HL-60 (cell line): Measurements from ENCODE around the gene CMIP.

Source experiments
- DNase-seq, 2 experiments: peaks; one replicate each; pipeline ENCODE4 v3.0.0-alpha.2; 2010 to 2020; ENCODE audit warnings: low read depth in 1 of 2, low spot score in 1 of 2
- H3K27ac ChIP-seq: fragments of 250-450 bp; sonication (Bioruptor Pico); replicated peaks from 2 replicates; pipeline ENCODE4 v1.5.1; 2020; ENCODE audit warnings: mild to moderate bottlenecking, moderate library complexity
- H3K27me3 ChIP-seq: fragments of 250-450 bp; sonication (Bioruptor Pico); 2 replicates; pipeline ENCODE4 v1.5.1; 2021; ENCODE audit warnings: mild to moderate bottlenecking, moderate library complexity; ENCODE audit not compliant: insufficient read depth, poor library complexity, severe bottlenecking
- H3K4me3 ChIP-seq: replicated peaks from 2 replicates; pipeline ENCODE4 v1.5.1; 2011; ENCODE audit warnings: mild to moderate bottlenecking, control low read depth, low read length; ENCODE audit not compliant: insufficient read depth
- GABPA ChIP-seq: IDR thresholded peaks from 2 replicates; pipeline ENCODE4 v1.6.1; 2012; ENCODE audit warnings: low read depth
- POLR2AphosphoS5 ChIP-seq: IDR thresholded peaks from 2 replicates; pipeline ENCODE4 v1.6.1; 2012; ENCODE audit warnings: low read depth
- SPI1 ChIP-seq: IDR thresholded peaks from 2 replicates; pipeline ENCODE4 v1.6.1; 2012; ENCODE audit warnings: low read depth, mild to moderate bottlenecking, borderline replicate concordance
- TF ChIP-seq, protein P1 (sequence below): IDR thresholded peaks from 2 replicates; pipeline ENCODE4 v1.6.1; 2012; ENCODE audit warnings: low read depth; ENCODE audit not compliant: insufficient replicate concordance
- TF ChIP-seq, protein P2 (sequence below): IDR thresholded peaks from one replicate; pipeline ENCODE4 v1.5.1; 2011; ENCODE audit warnings: low read length, control low read depth, inconsistent platforms; ENCODE audit not compliant: insufficient read depth

Gene CMIP

DNA sequence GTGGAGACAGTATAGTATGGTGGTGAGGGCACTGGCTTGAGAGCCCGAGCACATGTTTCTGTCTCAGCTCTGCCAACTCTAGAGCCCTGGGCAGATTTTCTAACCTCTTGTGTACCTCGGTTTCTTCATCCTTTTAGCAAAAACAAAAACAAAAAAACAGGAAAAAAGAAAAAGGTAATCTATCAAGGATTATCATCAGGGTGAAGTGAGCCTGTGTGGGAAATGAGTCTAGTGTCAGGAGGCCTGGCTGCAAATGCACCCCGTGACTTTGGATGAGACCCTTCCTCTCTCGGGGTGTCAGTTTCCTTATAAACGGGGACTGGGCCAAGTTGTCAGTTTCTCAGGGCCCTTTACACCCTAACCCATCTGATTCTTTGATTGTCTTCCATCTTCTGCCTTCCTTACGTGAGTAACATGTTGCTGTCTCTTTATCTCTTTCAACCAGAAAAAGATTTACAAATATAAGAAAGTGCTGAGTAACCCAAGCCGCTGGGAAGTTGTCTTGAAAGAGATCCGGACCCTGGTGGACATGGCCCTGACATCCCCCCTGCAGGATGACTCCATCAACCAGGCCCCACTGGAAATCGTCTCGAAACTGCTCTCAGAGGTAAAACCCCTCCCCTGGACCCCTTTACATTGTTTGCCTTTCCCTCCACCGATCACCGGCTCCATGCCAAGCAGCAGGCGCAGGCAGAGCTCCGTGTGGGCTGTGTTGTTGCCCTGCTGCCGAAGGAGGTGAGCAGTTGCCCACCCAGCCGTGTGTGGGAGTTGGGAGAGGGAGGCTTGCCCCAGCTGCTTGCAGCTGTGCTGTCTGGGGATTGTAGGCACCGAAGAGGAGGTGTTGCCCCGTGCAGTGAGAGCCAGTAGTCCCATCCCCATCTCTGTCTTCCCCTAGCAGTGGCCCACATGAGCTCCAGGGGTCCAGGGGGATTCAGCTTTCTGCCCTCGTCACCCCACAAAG, 207.4 kb downstream of the CMIP start:
- H3K27me3 ChIP-seq = no peaks in the 10 kb centered on the region
- TF ChIP-seq POLR2AphosphoS5 (no peak), SPI1 (no peak)
- TF ChIP-seq, protein P1, sequence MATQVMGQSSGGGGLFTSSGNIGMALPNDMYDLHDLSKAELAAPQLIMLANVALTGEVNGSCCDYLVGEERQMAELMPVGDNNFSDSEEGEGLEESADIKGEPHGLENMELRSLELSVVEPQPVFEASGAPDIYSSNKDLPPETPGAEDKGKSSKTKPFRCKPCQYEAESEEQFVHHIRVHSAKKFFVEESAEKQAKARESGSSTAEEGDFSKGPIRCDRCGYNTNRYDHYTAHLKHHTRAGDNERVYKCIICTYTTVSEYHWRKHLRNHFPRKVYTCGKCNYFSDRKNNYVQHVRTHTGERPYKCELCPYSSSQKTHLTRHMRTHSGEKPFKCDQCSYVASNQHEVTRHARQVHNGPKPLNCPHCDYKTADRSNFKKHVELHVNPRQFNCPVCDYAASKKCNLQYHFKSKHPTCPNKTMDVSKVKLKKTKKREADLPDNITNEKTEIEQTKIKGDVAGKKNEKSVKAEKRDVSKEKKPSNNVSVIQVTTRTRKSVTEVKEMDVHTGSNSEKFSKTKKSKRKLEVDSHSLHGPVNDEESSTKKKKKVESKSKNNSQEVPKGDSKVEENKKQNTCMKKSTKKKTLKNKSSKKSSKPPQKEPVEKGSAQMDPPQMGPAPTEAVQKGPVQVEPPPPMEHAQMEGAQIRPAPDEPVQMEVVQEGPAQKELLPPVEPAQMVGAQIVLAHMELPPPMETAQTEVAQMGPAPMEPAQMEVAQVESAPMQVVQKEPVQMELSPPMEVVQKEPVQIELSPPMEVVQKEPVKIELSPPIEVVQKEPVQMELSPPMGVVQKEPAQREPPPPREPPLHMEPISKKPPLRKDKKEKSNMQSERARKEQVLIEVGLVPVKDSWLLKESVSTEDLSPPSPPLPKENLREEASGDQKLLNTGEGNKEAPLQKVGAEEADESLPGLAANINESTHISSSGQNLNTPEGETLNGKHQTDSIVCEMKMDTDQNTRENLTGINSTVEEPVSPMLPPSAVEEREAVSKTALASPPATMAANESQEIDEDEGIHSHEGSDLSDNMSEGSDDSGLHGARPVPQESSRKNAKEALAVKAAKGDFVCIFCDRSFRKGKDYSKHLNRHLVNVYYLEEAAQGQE = no peak
- H3K4me3 ChIP-seq = no peak overlapping the region
- no peak overlapping the region for H3K27ac ChIP-seq
- DNase-seq = no peak

DNA sequence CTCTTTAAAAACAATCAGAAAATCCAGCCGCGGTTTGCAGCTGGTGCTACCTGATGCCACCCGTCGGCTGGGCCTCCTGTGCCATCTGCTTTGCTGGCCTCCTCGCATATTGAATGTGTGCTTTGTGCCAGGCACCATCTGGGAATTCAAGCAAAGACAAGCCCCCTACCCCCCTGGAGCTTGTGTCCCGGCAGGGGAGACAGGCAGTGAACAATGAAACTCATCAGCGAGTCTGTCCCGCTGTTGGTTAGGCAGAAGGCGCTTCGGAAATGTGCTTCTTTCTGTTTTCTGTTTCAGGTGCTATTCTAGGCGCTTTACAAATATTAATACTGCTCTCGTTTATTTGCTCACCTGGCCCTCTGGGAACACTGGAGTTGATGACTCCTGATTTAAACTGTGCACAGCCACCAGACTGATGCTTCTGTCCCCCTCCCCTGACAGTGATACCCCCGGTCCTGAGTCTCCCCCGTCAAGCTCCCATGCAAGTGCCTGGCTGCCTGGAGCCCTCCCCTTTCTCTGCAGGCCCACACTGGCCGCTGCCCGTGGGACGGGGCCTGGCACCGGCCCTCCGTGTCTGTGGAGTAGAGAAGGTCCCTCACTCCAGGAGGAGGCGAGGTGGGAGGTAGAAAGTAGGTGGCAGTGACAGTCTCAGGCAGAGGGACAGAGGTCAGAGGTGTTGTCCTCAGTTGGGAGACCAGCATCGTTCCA, 208.3 kb downstream of the CMIP start:
- no peak for DNase-seq
- Histone ChIP-seq H3K27me3 (no peaks in the 10 kb centered on the region), H3K27ac (no peak overlapping the region), H3K4me3 (no peak overlapping the region)
- TF ChIP-seq GABPA (no peak), SPI1 (no peak), POLR2AphosphoS5 (no peak)
- TF ChIP-seq, protein P2, sequence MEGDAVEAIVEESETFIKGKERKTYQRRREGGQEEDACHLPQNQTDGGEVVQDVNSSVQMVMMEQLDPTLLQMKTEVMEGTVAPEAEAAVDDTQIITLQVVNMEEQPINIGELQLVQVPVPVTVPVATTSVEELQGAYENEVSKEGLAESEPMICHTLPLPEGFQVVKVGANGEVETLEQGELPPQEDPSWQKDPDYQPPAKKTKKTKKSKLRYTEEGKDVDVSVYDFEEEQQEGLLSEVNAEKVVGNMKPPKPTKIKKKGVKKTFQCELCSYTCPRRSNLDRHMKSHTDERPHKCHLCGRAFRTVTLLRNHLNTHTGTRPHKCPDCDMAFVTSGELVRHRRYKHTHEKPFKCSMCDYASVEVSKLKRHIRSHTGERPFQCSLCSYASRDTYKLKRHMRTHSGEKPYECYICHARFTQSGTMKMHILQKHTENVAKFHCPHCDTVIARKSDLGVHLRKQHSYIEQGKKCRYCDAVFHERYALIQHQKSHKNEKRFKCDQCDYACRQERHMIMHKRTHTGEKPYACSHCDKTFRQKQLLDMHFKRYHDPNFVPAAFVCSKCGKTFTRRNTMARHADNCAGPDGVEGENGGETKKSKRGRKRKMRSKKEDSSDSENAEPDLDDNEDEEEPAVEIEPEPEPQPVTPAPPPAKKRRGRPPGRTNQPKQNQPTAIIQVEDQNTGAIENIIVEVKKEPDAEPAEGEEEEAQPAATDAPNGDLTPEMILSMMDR = no peak
- TF ChIP-seq, protein P1 = no peak

DNA sequence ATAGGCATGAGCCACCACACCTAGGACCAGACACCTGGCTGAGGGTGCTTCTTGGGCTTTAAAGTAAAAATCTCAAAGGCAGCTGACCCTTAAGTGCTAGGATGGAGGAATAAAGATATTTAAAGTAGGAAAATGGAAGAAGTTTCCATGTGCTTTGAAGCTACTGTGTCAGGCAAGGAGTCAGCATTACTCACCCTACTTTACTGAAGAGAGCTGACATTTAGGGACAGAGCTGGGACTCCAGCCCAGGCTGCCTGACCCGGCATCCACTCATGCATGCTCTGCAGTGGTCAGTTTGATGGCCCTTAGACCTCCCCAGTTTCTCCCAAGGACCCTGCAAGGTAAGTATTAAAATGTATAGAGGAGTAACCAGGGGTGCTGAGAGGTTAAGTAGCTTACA, 209.7 kb downstream of the CMIP start:
- Histone ChIP-seq H3K27ac (no peak overlapping the region), H3K4me3 (no peak overlapping the region), H3K27me3 (no peaks in the 10 kb centered on the region)
- DNase-seq = no peak
- TF ChIP-seq, protein P2 = no peak
- TF ChIP-seq SPI1 (no peak), GABPA (no peak), POLR2AphosphoS5 (no peak)
- TF ChIP-seq, protein P1 = no peak
